Dermis blood vessel endothelial cell (primary cell): ENCODE data around the gene CSTB. TPM values are rescaled to one million over a fixed set of nuclear protein-coding genes. Genes with fewer than 3 reads are reported as not detected.

Source experiments
- DNase-seq: peaks from one replicate; pipeline ENCODE4 v3.0.0; 2010
- total RNA-seq: library from RNA; depleted of rRNA; stranded (reverse); fragments of >200 nt; gene quantifications from 2 replicates; pipeline ENCODE4 v1.2.3, GENCODE V29; 2014

Gene CSTB
- total RNA-seq, 1 donor from 2014 or later, result 6.3 TPM

DNA sequence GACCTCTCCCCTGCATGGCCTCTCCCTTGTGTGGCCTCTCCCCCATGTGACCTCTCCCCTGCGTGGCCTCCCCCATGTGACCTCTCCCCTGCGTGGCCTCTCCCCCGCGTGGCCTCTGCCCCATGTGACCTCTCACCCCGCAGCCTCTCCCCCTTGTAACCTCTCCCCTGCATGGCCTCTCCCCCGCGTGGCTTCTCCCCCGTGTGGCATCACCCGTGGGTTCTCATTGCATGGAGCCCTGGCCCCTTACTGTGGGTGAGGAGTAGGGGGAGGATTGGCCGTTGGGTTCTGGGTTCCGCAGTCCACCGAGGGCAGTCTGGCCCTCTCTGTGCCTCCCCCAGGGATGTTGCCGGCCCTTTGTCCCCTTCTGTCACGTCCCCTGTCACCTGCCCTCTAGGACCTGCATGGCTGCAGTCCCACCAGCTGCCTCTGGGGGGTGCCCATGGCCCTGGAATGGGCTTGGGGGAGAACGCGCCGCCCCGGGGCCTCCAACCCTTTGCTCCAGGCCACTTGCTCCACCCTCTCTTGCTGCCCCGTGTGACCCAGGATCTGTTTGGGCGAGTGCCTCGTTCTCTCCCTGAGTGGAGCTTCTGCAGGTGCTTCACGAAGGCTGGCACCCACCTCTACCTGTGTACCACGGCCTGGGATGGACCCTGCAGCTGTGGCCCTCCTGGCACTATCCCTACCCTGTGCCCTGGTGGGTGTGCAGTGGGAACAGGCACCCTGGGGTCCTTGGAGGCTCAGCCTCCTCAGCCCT, 34.6 kb upstream of the CSTB start:
- DNase-seq, result peak; percentile 83

DNA sequence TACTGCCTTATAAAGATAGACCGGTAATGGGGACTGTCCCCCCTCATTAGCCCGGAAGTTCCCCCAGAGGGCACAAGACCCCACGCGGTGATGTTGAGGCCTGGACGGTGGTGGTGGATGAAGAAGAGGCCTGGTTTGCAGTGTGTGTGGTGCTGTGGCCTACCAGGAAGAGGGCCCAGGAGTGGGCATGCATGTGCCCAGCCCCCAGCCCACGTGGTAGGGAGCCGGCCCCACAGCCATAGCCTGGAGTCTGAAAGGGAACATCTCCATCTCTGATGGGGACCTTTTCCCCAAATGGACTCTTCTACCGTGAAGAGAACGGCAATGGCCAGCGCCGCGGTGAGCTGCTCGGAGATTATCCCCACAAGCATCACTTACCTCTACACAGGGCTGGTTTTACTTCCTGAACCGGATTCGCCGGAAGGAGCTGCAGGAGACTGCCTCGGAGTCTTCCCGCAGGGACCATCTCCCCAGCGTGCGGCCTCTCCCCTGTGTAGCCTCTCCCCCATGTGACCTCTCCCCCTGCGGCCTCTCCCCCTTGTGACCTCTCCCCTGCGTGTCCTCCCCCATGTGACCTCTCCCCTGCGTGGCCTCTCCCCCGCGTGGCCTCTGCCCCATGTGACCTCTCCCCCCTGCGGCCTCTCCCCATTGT, 33.9 kb upstream of the CSTB start:
- DNase-seq, result no peak

DNA sequence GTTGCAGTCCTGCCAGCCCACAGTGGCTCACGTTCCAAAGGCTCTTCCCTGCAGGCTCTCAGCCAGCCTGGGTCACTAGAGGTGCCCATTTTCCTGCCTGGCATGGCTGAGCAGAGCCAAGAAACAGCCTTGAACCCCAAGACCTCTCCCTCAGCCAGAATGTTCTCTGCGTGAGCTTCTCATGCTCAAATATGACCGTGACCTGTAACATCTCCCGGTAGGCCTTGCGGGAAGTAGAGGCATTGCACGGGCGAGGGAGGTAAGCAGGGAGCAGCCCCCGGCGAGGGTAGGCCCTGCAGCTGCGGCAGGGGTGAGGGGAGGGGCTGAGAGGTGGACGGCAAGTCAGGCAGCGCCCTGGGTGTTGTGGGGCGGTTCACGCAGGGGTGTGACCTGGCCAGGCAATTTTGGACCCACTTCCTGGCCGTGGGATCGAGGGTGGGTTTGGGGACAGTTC, 33.3 kb upstream of the CSTB start:
- no peak for DNase-seq

DNA sequence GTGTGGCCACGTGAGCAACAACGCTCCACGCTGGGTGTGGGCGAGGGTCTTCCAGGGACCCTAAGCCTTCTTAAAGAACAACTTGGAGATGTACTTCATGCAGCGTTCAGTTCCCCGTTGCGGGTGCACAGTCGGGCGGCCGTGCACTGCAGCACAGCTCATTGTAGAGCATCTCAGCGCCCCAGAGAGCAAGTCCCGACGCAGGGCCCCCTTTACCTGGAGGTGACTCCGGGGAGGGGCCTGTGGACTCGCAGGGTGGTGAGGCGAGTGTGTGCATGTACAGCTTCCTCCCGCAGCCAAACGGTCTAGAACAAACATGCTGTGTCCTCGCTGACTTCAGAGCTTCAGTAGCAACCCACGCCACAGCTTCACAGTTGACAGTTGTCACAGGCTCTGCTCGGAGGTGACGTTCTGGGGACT, 32.7 kb upstream of the CSTB start:
- no peak for DNase-seq

DNA sequence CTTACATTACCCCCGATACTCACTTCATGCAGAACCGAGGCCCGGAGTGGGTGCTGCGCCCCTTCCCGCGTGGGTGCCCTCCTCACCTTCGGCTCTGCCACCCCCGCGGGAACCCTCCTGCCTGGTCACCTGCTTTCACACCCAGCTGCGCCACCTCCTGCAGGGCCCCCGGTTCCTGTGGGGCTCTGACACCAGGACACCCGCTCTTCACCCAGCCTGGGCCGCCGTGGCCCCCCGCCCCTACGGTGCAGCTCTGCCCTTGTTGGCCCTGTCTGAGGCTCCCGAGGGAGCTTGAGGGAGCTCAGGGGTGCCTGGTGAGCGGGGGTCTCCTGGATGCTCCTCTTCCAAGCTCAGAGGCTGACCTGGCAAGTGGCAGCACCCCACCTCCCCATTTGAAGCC, 32.3 kb upstream of the CSTB start:
- DNase-seq, result no peak

DNA sequence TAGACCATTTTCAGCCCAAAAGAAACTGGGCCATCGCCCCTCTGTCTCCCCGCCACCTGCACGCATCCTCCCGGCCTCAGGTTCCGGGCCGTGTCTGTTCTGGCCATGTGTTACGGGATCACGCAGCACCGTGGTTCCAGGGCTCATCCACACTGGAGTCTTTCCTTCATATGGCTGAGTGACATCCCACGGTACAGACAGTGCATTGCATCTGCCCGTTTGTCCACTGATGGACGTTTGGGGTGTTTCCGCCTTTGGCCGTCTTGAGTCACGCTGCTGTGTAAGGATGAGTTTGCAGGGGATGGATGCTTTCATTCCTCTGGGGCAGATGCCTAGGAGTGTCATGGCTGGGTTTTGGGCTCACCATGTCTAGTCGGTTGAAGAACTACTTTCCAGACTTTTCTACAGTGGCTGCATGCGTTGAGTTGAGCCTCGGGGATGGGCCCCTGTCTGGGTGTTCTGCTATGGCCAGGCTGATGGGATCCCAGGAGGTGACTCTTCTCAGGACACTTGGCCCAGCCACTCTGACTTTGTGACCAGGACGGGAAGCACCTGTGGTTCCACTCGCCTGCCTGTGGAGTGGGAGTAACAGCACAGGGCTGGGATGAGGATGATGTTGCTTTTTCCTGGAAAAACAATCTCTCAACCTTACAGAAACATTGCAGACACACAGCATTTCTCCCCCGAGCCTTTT, 30.1 kb upstream of the CSTB start:
- DNase-seq, result no peak

DNA sequence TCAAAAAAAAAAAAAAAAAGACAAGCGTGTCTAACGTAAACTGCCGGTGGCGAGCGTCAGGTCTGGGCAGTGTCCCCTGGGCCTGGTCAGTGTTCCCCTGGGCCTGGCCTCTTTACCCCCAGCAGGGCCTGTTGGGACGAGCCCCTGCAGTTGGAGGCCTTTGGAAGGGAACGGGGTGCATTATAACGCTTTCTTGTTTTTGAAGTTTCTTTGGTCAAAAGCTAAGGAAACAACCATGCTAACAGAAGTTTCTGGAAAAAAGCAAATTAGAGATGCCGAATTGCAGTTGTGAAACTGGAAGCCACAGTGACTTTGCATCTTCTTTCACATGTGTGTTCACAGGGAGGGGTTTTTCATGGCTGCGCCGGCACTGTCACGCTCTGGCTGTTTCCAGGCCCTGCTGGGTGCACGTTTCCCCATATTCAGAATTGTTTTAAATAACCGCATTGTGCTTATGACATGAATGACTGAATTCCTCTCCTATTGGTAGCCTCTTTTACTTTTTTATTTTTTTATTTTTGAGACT, 29.2 kb upstream of the CSTB start:
- no peak for DNase-seq

DNA sequence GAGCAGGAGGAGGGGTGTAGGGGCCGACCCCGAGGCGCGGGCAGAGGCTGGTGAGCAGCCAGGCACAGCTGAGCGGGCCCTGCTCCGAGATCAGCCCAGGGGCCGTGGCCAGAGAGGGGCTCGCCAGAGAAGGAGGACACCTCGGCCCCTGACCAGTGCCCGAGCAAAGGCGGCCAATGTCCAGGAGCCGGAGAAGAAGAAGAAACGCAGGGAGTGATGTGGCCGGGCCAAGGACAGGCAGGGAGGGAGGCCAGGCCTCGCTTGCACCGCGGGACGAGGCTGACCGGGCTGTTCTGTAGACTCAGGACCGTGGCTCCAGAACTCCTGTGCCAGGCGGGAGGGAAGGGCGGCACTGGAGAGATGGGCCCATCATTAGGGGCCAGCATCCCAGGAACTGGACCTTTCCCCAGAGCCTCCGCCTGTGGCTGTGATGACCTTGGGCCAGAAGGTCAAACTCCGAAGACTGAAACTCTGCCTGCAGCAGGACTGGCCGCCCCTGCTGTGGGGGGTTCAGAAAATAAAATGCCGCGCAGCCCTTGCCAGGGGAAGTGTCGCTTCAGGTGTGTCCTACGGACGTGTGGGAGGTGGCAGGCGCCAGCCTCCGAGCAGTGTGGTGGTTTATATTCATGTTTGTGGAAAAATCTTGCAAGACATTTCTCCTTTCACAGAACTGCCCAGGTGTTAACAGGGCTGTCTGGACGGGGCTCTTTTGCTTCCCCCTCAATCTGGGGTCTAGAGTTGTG, 27.6 kb upstream of the CSTB start:
- no peak for DNase-seq

DNA sequence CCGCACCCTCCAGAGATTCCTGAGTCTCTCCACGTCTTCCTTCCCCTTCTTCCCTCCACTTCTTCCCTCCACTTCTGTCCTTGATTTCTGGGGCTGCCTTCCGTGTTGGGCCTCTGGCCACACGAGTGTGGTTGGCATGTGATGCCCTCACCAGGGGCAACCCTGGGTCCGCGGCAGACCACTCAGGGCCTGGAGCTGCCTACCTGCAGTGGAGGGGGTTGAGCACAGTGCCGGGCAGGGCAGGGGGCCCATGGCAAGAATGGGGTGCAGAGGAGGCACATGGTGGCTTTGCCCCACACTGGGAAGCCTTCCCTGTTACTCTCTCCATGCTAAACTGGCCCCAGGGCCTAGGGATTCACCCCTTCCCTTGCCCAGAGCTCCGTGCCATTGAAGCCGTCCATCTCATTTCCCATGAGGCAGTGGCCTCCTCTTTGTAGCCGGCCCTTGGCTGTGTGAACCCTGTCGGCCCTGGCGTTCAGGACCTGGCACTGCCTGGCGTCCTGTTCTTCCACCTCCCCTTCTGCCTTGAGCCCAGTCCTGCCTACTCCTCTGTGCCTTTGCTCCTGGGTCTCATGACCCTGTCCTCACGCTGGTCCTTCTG, 26.7 kb upstream of the CSTB start:
- no peak for DNase-seq

DNA sequence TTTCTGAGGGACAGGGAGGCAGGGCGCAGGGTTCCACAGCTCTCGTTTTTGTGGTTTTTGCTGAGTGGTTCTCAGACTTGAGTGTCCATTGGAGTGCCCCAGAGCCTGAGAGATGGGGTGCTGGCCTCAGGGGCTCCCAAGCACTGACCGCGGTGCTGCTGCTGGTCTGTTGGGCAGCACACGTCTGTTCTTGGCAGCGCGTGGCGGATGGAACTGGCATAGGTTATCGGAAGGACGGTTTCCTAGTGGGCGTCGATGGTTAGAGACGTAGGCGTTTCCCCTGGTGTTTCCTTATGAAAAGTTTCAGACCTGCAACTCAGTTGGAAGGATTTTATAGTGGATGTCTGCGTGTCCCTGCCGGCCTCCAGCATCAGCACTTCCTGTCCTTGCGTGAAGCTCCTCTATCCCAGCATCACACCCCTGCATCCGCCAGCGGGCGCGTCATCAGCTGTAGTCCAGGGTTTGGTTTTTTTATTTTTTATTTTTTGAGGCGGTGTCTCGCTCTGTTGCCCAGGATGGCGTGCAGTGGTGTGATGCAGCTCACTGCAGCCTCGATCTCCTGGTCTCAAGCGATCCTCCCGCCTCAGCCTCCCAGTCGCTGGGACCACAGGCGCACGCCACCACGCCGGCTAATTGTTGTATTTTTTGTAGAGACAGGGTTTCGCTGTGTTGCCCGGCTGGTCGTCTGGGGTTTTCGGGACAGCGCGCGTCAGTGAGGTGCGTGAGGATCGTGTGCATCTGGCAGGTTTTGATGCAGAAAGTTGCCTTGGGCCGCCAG, 25.1 kb upstream of the CSTB start:
- no peak for DNase-seq

DNA sequence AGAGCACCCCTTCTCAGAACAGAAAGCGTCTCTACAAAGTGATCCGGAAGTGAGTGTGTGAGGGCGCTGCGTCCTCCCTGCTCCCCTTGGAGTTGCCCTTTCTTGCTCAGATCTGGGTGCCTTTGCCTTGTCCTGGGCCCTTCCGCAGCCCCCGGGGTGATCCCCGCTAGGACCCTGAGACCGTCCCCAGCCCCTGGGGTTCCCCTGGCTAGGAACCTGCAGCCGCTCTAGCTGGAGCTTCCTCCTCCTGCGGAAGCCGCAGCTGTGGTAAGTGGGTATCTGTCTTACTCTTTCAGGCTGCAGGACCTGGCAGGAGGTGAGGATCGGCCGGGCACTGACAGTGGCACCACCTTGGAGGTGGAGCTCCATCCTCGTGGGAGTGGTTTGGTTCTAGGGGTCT, 24.5 kb upstream of the CSTB start:
- DNase-seq, result no peak

DNA sequence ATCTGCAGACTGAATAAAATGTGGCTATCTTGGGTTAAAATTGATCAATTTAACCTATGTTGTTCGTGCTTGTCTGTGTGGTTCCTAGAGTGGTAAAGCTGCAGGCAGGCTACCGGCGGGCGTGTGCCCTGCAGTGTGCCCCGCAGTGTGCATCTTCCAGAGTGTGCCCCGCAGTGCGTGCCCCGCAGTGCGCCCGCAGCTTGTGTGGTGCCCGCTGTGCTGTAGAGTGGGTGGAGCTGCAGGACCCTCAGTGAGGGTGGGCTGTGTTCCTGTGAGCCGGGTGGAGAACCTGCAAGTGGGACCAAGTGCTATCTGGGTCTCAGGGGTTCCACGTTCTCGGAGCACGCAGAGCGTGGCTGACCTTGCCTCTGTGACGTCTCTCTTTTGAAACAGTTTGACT, 24.0 kb upstream of the CSTB start:
- DNase-seq, result no peak

DNA sequence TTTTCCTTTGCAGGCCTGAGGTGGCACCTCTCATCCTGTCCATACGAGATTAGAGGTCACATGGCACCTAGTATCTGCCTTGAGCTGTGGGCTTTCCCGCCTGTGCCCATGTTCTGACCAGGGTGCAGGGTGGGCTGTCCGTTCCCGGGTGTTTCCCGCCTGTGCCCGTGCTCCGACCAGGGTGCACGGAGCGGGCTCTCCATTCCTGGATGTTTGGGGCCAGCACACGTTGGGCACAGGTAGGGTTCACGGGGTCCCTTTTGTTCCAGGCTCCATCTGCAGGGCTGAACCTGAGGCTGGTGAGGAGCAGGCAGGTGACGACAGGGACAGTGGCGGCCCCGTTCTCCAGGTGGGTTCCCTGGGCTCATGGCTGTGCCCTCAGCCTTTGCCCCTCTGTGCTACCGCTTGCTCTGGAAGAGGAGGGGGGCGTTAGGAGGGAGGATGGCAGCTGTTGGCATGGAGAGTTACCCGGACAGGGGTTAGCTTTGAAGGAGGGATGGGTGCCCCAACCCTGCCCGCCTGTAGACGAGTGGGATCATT, 23.3 kb upstream of the CSTB start:
- no peak for DNase-seq

DNA sequence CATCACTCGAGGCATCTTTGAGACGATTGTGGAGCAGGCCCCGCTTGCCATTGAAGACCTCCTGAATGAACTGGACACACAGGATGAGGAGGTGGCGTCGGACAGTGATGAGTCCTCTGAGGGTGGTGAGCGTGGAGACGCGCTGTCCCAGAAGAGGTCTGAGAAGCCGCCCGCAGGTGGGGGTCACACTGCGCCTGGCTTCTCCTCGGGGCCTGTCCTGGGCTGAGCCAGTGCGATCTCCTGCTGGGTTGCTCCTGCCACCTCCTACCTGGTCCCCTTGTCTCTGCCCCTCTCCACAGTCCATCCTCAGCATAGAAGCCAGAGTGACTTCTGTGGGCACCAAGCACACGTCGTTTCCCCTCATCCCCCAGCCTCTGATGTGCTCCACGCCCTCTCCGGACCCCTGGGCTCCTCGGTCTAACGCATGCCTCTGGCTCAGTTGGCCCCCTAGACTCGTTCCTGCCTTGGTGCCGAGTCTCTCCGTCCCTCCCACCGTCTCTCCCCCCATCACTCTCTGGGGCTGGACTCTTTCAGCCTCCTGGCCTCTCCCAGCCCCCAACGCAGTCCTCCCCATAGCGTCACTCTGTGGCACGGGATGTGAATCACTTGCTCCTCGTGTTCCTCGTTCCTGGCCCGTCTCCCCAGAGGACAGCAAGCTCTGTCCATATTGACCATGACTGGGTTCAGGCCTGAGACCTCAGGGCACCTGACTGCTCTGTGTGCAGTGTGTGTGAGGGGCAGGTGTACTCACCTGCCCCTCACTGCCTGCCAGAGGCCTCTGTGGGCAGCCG, 22.0 kb upstream of the CSTB start:
- DNase-seq, result peak; percentile 34

DNA sequence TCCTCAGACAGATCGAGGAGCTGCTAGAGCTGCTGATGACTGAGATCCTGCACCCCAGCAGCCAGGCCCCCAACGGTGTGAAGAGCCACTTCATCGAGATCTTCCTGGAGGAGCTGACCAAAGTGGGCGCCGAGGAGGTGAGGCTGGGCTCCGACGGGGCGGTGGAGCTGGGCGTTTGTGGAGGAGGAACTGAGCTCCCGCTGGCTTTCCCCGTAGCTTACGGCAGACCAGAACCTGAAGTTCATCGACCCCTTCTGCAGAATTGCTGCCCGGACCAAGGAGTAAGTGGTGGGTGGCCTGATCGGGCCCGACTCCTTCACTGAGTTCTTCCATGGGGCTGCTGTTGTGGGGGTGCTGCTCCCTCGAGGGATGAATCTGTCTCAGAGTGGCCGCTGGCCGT, 21.3 kb upstream of the CSTB start:
- no peak for DNase-seq

DNA sequence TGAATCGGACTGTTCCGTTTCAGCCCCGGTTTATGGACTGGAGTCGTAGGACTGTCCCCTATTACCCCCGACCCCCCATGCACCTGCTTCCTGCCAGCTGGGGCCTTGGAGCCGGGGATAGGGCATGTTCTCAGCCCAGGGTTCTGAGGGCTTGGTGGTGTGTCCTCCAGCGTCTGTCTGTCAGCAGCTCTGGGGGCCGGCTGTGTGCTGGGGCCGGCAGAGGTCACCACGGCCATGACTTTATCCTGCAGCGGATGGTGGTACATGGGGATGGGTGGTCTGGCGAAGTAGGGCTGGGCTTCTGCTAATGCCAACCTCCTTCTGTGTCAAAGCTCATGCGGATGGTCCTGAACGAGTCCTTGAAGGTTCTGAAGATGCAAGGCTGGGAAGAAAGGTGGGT, 18.7 kb upstream of the CSTB start:
- no peak for DNase-seq

DNA sequence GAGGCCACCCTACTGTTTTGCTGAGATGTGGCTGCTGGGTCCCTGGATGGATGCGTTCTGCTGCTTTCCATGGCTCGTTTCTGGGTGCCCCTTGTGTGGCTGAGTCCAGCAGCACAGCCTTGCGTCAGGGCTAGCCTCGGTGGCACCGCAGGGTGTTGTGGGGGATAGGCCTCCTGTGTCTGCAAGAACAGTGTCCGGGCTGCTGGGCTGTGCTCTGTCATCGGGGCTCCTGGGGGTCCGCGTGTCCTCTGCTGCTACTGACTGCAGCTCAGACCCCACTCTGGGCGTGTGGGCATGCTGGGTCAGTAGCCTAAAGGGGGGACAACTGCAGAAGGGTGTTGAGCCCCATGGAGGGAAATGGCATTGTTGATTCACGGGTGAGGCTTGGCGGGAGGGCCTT, 18.2 kb upstream of the CSTB start:
- no peak for DNase-seq

DNA sequence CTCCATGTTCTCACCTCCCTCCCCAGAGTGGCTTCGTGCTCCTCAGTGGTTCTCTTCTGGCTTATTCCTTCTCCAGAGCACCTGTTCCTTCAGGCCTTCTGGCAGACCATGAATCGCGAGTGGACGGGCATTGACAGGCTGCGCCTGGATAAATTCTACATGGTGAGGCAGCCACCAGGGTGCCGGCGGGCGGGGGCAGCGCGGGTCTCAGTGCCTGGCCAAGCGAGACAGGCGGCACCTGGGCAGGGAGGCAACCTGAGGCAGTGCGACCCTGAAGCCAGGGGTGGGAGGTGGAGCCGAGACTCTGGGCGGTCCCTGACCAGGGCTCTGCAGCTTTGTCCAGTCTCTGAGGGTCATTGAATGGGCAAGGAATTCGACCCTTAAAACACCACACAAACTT, 17.1 kb upstream of the CSTB start:
- no peak for DNase-seq

DNA sequence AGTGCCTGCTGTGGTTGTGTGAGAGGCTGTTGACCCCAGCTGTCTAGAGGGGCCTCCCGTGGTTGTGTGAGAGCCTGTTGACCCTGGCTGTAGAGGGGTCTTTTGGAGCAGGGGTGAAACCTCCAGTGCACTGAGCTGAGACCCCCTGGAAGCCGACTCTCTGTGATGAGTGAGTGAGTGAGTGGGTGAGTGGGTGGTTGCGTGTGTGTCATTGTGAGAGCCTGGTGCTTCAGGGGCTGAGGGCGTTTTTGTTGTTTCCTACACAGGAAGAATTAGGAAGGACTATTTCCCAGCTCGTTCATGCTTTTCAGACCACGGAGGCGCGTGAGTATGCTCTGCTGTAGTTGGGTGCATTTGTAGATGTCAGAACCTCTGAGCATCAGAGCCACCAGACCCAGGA, 16.3 kb upstream of the CSTB start:
- DNase-seq, result no peak

DNA sequence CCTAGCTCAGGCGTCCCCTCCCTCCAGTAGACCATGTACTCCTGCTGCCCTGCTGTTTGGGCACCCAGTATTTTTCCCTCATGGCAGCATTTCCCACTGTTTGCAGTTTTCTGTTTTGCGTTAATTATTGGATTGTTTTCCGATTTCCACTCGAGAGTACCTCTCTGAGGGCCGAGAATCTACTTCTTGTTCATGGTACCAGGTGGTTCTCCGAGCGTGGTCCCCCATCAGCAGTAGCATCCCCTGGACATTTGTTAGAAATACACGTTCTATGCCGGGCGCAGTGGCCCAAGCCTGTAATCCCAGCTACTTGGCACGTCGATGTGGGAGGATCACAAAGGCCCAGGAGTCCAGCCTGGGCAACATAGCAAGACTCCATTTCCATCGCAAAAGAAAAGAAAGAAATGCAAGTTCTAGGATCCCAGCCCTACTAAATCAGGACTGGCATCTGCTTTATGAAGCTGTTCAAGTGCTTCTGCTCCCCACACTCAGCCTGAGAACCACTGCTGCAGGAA, 14.0 kb upstream of the CSTB start:
- peak; percentile 28 for DNase-seq
